Type B pancreatic cell (in vitro differentiated cells): ENCODE results near the gene H2BK1. TPM values are rescaled to one million over a fixed set of nuclear protein-coding genes. Genes with fewer than 3 reads are reported as not detected.

Source experiments
- DNase-seq: peaks from one replicate; pipeline ENCODE4 v3.0.0; 2021; ENCODE audit warnings: mixed read lengths; ENCODE audit not compliant: unreplicated experiment; ENCODE audit errors: extremely low spot score
- H3K27ac Mint-ChIP-seq: 2 replicates; pipeline ENCODE4 v1.8.0; 2021; ENCODE audit warnings: mild to moderate bottlenecking, mixed read lengths
- H3K27me3 Mint-ChIP-seq: 2 replicates; pipeline ENCODE4 v1.8.0; 2021; ENCODE audit warnings: mixed read lengths
- H3K36me3 Mint-ChIP-seq: 2 replicates; pipeline ENCODE4 v1.8.0; 2021; ENCODE audit warnings: mixed read lengths
- H3K4me1 Mint-ChIP-seq: one replicate; pipeline ENCODE4 v1.8.0; 2021; ENCODE audit warnings: mixed read lengths; ENCODE audit not compliant: unreplicated experiment
- H3K4me3 Mint-ChIP-seq: 2 replicates; pipeline ENCODE4 v1.8.0; 2021; ENCODE audit warnings: mild to moderate bottlenecking, mixed read lengths
- H3K9me3 Mint-ChIP-seq: 2 replicates; pipeline ENCODE4 v1.8.0; 2021; ENCODE audit warnings: mixed read lengths
- long read RNA-seq: library from polyadenylated mRNA; unstranded; transcript quantifications from one replicate; pipeline ENCODE4 v2.0.0, GENCODE V29; 2020
- total RNA-seq: library from RNA; stranded (reverse); gene quantifications from 2 replicates; pipeline ENCODE4 v1.2.1, GENCODE V29; 2021; ENCODE audit warnings: low replicate concordance
- TF ChIP-seq, protein P1 (sequence below): fragments of 200-600 bp; sonication (generic); conservative IDR thresholded peaks from 2 replicates; pipeline ENCODE4 v1.5.0; 2021; ENCODE audit warnings: antibody characterized with exemption, mild to moderate bottlenecking

The H2BK1 gene
- total RNA-seq = not detected in 2 replicates
- long read RNA-seq = 0 reads

DNA sequence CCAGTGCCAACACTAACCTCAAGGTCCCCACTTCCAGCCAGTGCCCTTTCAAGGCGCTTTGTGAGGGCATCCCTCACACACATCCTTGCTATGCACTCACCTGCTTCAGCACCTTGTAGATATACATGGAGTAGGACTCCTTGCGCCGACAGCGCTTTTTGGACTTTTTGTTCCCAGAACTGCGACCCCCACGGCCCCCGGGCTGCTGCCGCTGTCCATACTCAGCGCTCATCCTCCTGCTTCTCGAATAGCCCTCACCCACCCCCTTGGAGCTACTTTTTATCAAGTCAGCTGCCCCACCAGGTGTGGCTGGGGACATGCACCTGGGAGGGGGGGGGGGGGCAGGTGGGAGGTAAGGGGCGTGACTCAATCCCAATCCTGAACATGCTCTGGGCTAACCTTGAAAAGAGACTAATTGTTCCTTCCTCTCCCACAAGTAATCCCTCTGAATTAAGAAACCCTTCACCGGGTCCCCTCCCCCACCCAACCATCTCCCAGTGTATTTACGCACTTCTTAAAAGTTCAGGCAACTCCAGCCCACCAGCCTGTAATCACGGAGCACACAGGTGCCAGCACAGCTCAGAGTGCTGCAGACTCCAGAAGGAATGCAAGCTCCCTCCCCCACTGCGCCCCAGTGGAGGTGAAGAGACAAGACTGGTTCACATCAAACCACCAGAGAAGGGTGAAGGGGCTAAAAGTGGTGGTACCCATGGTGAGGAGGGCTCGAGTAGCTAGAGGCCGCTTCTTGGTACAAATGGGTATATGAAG, at the start of gene H2BK1:
H2BK1 (minus strand) TSS at position 402 of the 768 bp plus-strand sequence; CDS start at position 232, 170 bp downstream.
- H3K27ac Mint-ChIP-seq = no peak within 1 kb of the TSS
- DNase-seq = no peak
- H3K9me3 Mint-ChIP-seq = no peaks in the 10 kb centered on the region
- H3K4me3 Mint-ChIP-seq = no peak within 1 kb of the TSS
- TF ChIP-seq, protein P1, sequence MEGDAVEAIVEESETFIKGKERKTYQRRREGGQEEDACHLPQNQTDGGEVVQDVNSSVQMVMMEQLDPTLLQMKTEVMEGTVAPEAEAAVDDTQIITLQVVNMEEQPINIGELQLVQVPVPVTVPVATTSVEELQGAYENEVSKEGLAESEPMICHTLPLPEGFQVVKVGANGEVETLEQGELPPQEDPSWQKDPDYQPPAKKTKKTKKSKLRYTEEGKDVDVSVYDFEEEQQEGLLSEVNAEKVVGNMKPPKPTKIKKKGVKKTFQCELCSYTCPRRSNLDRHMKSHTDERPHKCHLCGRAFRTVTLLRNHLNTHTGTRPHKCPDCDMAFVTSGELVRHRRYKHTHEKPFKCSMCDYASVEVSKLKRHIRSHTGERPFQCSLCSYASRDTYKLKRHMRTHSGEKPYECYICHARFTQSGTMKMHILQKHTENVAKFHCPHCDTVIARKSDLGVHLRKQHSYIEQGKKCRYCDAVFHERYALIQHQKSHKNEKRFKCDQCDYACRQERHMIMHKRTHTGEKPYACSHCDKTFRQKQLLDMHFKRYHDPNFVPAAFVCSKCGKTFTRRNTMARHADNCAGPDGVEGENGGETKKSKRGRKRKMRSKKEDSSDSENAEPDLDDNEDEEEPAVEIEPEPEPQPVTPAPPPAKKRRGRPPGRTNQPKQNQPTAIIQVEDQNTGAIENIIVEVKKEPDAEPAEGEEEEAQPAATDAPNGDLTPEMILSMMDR = no peak
- peaks cover 14% of the 10 kb centered on the region for H3K36me3 Mint-ChIP-seq
- peaks cover 24% of the 10 kb centered on the region for H3K27me3 Mint-ChIP-seq
- no peaks in the 10 kb centered on the region for H3K4me1 Mint-ChIP-seq

DNA sequence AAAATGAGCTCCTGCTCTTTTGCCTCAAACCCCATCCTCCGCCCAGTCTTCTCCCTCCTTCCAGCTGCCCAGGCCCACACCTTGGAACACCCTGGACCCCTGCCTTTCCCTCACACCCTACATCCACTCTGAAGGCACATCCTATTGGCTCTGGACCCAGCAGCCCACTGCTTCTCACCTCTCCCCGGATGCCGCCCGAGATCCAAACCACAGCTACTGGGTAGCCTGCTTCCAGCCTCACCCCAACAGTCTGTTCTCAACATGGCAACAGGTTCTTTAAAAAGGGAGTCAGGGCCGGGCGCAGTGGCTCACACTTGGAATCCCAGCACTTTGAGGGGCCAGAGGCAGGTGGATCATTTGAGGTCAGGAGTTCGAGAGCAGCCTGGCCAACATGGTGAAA, 47.7 kb upstream of the H2BK1 start:
- Mint-ChIP-seq H3K4me1 (peaks cover under 1% of the 10 kb centered on the region), H3K27me3 (peaks cover 48% of the 10 kb centered on the region), H3K4me3 (no peak overlapping the region), H3K9me3 (no peaks in the 10 kb centered on the region), H3K27ac (peak overlapping the region; percentile 32), H3K36me3 (no peaks in the 10 kb centered on the region)
- no peak for DNase-seq
- TF ChIP-seq, protein P1 = no peak

GRCh38 chr7:151256410-151257045, 46.2 kb upstream of the H2BK1 start:
- TF ChIP-seq, protein P1 = no peak

GRCh38 chr7:151255390-151255789, 45.1 kb upstream of the H2BK1 start:
- no peaks in the 10 kb centered on the region for H3K36me3 Mint-ChIP-seq
- peak overlapping the region; percentile 48 for H3K27ac Mint-ChIP-seq
- peak overlapping the region; percentile 33 for H3K4me3 Mint-ChIP-seq
- TF ChIP-seq, protein P1 = no peak
- H3K9me3 Mint-ChIP-seq = no peaks in the 10 kb centered on the region
- peaks cover 40% of the 10 kb centered on the region for H3K27me3 Mint-ChIP-seq
- peaks cover 18% of the 10 kb centered on the region for H3K4me1 Mint-ChIP-seq
- no peak for DNase-seq

More at GRCh38 chr7:151256410-151257045, 46.2 kb upstream of the H2BK1 start:
- Mint-ChIP-seq H3K27ac (peak overlapping the region; percentile 28), H3K4me1 (peaks cover 10% of the 10 kb centered on the region), H3K27me3 (peaks cover 48% of the 10 kb centered on the region), H3K4me3 (no peak overlapping the region), H3K36me3 (no peaks in the 10 kb centered on the region), H3K9me3 (no peaks in the 10 kb centered on the region)
- DNase-seq = no peak

- Mint-ChIP-seq H3K4me3 (no peak overlapping the region), H3K36me3 (no peaks in the 10 kb centered on the region), H3K27ac (peak overlapping the region; percentile 48), H3K27me3 (peaks cover 35% of the 10 kb centered on the region), H3K9me3 (no peaks in the 10 kb centered on the region), H3K4me1 (peaks cover 22% of the 10 kb centered on the region)
- TF ChIP-seq, protein P1 = no peak
- DNase-seq = no peak
Observed at GRCh38 chr7:151254851-151255250, 44.6 kb upstream of the H2BK1 start.
